Measurements from ENCODE around the gene PHLDA2.

The PHLDA2 gene

DNA sequence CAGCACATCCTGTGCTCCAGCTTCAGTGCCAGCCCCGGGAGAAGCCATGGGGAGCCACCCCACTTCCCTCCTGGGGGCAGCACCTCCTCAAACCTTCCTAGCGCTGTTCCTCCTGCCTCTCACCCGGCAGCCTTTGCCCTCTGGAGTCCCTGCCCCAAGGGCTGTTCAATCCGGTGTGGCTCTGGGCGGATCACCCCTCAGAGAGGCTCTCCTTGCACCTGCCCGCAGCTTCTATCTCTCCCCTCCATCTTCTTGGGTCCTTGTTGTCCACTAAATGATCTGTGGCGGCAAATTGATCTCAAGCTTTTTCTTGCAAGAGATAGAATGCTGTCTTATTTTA, 25.6 kb downstream of the PHLDA2 start:
- TF ChIP-seq, protein P1, sequence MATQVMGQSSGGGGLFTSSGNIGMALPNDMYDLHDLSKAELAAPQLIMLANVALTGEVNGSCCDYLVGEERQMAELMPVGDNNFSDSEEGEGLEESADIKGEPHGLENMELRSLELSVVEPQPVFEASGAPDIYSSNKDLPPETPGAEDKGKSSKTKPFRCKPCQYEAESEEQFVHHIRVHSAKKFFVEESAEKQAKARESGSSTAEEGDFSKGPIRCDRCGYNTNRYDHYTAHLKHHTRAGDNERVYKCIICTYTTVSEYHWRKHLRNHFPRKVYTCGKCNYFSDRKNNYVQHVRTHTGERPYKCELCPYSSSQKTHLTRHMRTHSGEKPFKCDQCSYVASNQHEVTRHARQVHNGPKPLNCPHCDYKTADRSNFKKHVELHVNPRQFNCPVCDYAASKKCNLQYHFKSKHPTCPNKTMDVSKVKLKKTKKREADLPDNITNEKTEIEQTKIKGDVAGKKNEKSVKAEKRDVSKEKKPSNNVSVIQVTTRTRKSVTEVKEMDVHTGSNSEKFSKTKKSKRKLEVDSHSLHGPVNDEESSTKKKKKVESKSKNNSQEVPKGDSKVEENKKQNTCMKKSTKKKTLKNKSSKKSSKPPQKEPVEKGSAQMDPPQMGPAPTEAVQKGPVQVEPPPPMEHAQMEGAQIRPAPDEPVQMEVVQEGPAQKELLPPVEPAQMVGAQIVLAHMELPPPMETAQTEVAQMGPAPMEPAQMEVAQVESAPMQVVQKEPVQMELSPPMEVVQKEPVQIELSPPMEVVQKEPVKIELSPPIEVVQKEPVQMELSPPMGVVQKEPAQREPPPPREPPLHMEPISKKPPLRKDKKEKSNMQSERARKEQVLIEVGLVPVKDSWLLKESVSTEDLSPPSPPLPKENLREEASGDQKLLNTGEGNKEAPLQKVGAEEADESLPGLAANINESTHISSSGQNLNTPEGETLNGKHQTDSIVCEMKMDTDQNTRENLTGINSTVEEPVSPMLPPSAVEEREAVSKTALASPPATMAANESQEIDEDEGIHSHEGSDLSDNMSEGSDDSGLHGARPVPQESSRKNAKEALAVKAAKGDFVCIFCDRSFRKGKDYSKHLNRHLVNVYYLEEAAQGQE (IDR thresholded peaks at IDR 0.05; ENCODE audit: insufficient read depth in 1 of 2, low read depth in 2 of 2, low read length in 2 of 2) = no peak
- TF ChIP-seq POLR2AphosphoS5 (IDR thresholded peaks at IDR 0.05; ENCODE audit: low read depth, low read length) (no peak), SIN3A (IDR thresholded peaks at IDR 0.05; ENCODE audit: borderline replicate concordance, insufficient read depth, low read length) (no peak)

DNA sequence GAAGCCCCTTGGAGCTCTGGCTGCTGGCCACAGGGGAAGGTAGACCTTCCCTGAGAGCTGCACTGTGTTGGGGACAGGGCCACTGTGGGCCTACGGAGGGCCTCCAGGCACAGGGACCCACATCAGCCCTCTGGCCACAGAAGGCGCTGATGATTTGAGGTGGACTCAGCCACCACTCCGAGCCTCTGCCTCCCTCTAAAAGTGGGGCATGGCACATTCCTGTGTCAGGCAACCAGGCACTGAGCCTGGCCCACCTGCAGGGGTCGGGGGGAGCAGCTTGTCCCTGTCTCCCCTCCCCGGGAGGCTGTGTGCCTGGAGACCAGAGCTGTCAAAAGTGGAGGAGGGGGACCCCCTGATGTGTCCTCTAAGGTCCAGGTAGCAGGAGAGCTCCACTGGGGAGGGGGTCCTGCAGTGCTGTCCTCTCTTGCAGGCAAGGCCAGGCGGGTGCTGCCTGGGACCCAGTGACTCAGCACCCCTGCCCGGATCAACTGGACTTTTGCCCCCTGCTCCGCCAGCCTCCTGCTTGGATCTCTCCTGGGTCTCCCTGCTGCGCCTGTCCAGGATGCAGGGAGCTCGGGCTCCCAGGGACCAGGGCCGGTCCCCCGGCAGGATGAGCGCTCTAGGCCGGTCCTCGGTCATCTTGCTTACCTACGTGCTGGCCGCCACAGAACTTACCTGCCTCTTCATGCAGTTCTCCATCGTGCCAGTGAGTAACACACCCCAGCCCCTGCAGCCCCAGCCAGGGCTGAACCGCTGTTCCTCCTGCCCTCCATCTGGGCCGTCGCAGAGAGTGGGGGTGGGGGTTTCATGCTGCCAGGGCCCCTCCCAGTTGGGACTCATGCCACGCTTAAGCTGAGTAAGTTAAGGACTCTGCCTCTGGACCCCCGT, 26.2 kb downstream of the PHLDA2 start:
- TF ChIP-seq SIN3A (IDR thresholded peaks at IDR 0.05; ENCODE audit: borderline replicate concordance, insufficient read depth, low read length) (no peak), POLR2AphosphoS5 (IDR thresholded peaks at IDR 0.05; ENCODE audit: low read depth, low read length) (no peak), TAF1 (IDR thresholded peaks at IDR 0.05; ENCODE audit: borderline replicate concordance, insufficient read depth, low read length) (no peak), FOXP2 (optimal IDR thresholded peaks at IDR 0.05; ENCODE audit: borderline replicate concordance, extremely low read depth, extremely low read length, insufficient read depth) (no peak)
- TF ChIP-seq, protein P1 (IDR thresholded peaks at IDR 0.05; ENCODE audit: insufficient read depth in 1 of 2, low read depth in 2 of 2, low read length in 2 of 2) = no peak

DNA sequence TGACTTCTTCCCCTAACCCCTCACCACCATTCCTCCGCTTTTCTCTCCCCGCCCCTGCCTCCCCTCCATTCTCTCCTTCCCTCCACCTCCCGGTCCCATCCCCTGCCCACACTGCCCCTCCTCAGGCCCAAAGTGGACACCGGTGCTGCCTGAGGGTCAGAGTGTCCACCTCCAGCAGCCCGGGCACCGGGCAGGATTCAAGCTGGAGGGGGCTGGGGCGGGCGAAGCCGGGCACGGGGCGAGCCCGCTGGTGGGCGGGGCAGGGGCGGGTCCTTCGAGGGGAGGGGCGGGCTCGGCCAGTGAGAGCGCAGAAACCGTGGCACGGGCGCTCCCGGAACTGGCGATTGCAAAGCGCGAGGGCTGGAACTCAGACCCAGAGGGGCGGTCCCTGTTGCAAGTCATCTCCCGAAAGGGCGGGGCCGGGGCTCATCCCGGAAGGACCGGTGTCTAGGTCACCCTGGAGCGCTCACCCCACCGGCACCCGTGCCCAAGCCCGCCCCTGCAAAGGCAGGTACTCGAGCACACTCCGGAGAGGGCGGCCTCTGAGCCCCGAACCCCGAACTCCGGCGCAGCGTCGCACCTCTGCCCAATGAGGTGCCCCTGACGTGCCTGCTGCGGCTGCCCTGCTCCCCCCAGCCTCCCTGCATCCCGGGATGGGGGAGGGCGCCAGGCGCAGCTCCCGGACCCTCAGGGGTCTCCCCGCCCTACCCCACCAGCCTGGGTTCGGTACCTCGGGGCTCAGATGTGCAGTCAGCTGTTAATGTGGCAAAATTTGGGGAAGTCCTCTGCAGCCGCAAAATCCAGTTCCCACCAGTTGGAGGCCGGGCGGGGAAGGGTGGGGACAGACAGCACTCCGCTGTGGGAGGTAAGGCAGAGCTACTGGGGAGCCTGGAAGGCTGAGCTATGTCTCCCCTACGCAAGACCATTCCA, 27.1 kb downstream of the PHLDA2 start:
- peak; percentile 43; the same call in 1 of the 2 replicates for TF ChIP-seq POLR2AphosphoS5 (IDR thresholded peaks at IDR 0.05; ENCODE audit: low read depth, low read length)
- TF ChIP-seq FOXP2 (optimal IDR thresholded peaks at IDR 0.05; ENCODE audit: borderline replicate concordance, extremely low read depth, extremely low read length, insufficient read depth) = no peak

DNA sequence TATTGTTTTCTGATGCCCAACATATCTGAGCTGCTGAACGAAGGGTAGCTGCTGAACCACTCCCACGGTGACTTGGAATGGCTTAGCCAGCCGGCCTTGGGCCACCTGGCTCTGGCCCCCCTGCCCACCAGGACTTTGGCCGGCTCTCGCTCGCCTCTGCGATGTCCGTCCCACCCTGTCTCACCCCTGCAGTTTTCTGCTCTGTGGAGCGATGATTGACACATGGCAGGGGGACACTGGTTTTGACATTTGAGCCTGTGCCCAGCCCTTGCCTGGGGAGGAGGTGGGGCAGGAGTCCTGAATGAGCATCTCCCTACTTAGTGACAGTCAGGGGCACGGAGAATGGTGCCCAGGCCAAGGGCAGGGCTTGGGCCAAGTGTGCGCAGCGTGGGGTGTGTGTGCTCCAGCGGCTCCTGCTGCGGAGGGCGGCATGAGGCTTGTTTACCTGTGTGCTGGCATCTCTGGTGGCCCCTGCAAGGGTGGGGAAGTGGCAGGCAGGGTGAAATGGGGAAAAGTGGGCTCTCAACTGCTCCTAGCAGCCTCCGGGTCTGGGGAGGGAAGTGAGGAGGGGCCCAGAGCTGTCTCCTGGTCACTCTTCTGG, 27.9 kb downstream of the PHLDA2 start:
- TF ChIP-seq, protein P1 (IDR thresholded peaks at IDR 0.05; ENCODE audit: insufficient read depth in 1 of 2, low read depth in 2 of 2, low read length in 2 of 2) = no peak
- TF ChIP-seq SIN3A (IDR thresholded peaks at IDR 0.05; ENCODE audit: borderline replicate concordance, insufficient read depth, low read length) = no peak

DNA sequence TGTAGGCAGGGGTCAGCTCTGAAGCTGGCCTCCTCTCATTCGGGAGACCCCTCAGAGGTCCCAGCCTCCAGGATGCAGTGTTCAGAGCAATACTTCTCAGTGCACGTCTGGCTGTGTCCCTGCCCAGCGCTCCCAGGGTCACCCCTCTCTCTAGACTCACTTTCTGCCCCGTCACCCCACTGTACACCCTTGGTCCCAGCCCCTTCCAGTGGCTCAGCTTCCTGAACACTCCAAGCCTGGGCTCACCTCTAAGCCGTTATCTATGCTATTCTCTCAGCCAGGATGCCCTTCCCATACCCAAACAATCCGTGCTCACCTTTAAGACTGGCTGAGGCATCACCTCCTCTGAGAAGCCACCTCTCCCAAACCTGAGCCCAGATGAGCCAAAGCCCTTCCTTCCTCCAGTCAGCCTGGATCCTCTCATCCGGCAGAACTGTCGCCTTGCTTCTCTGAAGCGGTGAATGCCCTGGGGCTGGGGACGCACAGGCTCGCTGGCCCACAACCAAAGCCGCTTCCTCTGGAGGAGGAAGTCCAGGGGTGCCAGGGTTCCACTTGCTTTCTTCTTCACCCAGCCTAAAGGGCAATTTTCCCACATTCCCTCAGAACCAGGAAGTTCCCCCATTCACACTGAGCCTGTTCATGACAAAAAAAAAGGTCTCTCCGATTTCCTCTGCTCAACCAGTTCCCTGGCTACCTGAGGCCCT, 30.0 kb downstream of the PHLDA2 start:
- TF ChIP-seq TAF1 (IDR thresholded peaks at IDR 0.05; ENCODE audit: borderline replicate concordance, insufficient read depth, low read length) (0 out of 2 replicates have a peak, but pooled peaks have one; percentile 36), FOXP2 (optimal IDR thresholded peaks at IDR 0.05; ENCODE audit: borderline replicate concordance, extremely low read depth, extremely low read length, insufficient read depth) (no peak), POLR2AphosphoS5 (IDR thresholded peaks at IDR 0.05; ENCODE audit: low read depth, low read length) (no peak), SIN3A (IDR thresholded peaks at IDR 0.05; ENCODE audit: borderline replicate concordance, insufficient read depth, low read length) (no peak)
- TF ChIP-seq, protein P1 (IDR thresholded peaks at IDR 0.05; ENCODE audit: insufficient read depth in 1 of 2, low read depth in 2 of 2, low read length in 2 of 2) = peak in 1 of 2 experiments; percentile 33; a peak in 1 of 4 replicates

Measured in PFSK-1 (cell line).